Nephron (organoid): Measurements from ENCODE around the gene SLC26A5.
"Not testable (repeated sequence)": the region's sequence is repeated elsewhere in the genome, so short reads cannot be mapped to it uniquely, and the experiment has no call there.

Experiments
- H3K27ac Mint-ChIP-seq, 3 experiments: 2 replicates each; pipeline ENCODE4 v1.8.0; 2020; ENCODE audit warnings: mixed read lengths in 3 of 3, mild to moderate bottlenecking in 2 of 3, moderate library complexity in 1 of 3
- H3K27me3 Mint-ChIP-seq: 2 replicates; pipeline ENCODE4 v1.8.0; 2021; ENCODE audit warnings: low read depth, mild to moderate bottlenecking, moderate library complexity, mixed read lengths
- H3K36me3 Mint-ChIP-seq: 2 replicates; pipeline ENCODE4 v1.8.0; 2020; ENCODE audit warnings: low read depth, mixed read lengths
- H3K4me1 Mint-ChIP-seq: 2 replicates; pipeline ENCODE4 v1.8.0; 2020; ENCODE audit warnings: mixed read lengths
- H3K4me3 Mint-ChIP-seq, 3 experiments: 2 replicates each; pipeline ENCODE4 v1.8.0; 2020; ENCODE audit warnings: mild to moderate bottlenecking in 3 of 3, mixed read lengths in 3 of 3, moderate library complexity in 2 of 3
- H3K9me3 Mint-ChIP-seq: 2 replicates; pipeline ENCODE4 v1.8.0; 2020; ENCODE audit warnings: mixed read lengths
- TF ChIP-seq, protein P1 (sequence below), 3 experiments: fragments of 200-600 bp; sonication (generic); IDR thresholded peaks; one replicate each; pipeline ENCODE4 v1.5.0; 2021; ENCODE audit warnings: antibody characterized with exemption in 3 of 3; ENCODE audit not compliant: unreplicated experiment in 3 of 3

SLC26A5 gene

DNA sequence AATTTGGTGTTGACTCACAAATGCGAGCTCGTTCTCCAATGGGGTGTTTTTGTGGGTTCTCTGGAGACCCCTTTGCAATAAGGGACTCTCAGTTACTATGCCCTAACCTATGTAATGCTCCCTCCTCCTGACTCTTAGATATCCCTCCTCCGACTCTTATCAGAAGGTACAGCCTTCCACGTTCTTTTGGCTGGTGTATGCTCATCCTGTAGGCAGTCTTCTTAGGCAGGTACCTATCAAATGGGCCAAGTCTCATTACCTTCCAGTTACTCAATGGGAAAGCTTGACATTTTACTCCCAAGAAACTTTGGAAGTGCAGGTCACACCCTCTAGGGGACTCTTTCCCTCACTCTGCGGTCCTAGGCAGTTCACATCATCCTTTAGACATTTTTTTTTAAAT lies 32.6 kb downstream of the SLC26A5 start:
- H3K36me3 Mint-ChIP-seq: no peaks in the 10 kb centered on the region
- peaks cover 15% of the 10 kb centered on the region for H3K27me3 Mint-ChIP-seq
- H3K4me3 Mint-ChIP-seq: no peak overlapping the region
- TF ChIP-seq, protein P1, sequence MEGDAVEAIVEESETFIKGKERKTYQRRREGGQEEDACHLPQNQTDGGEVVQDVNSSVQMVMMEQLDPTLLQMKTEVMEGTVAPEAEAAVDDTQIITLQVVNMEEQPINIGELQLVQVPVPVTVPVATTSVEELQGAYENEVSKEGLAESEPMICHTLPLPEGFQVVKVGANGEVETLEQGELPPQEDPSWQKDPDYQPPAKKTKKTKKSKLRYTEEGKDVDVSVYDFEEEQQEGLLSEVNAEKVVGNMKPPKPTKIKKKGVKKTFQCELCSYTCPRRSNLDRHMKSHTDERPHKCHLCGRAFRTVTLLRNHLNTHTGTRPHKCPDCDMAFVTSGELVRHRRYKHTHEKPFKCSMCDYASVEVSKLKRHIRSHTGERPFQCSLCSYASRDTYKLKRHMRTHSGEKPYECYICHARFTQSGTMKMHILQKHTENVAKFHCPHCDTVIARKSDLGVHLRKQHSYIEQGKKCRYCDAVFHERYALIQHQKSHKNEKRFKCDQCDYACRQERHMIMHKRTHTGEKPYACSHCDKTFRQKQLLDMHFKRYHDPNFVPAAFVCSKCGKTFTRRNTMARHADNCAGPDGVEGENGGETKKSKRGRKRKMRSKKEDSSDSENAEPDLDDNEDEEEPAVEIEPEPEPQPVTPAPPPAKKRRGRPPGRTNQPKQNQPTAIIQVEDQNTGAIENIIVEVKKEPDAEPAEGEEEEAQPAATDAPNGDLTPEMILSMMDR (IDR thresholded peaks at IDR 0.05; ENCODE audit: unreplicated experiment in 3 of 3): no peak
- H3K27ac Mint-ChIP-seq: no peak overlapping the region
- H3K4me1 Mint-ChIP-seq: no peaks in the 10 kb centered on the region
- H3K9me3 Mint-ChIP-seq: no peaks in the 10 kb centered on the region

DNA sequence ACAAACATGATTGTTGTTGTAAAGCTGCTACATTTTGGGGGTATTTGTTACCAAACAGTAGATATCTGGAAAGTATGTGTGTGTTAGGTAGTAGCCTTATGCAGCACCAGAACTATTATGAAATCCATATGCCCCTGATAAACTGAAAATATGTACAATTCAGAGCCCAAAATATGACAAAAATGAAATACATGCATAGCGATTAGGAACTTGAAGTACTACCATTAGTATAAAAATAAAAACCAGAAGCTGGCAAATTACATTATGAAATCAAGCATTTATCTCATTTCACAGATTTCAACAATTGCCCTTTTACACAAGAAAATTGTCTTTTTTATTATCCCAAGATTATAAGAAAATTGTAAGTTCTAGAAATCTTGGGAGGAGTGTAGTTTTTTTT lies 33.9 kb downstream of the SLC26A5 start:
- Mint-ChIP-seq H3K27ac (no peak overlapping the region), H3K4me1 (no peaks in the 10 kb centered on the region), H3K27me3 (peaks cover 11% of the 10 kb centered on the region), H3K4me3 (no peak overlapping the region), H3K9me3 (no peaks in the 10 kb centered on the region), H3K36me3 (no peaks in the 10 kb centered on the region)
- TF ChIP-seq, protein P1 (IDR thresholded peaks at IDR 0.05; ENCODE audit: unreplicated experiment in 3 of 3): no peak

DNA sequence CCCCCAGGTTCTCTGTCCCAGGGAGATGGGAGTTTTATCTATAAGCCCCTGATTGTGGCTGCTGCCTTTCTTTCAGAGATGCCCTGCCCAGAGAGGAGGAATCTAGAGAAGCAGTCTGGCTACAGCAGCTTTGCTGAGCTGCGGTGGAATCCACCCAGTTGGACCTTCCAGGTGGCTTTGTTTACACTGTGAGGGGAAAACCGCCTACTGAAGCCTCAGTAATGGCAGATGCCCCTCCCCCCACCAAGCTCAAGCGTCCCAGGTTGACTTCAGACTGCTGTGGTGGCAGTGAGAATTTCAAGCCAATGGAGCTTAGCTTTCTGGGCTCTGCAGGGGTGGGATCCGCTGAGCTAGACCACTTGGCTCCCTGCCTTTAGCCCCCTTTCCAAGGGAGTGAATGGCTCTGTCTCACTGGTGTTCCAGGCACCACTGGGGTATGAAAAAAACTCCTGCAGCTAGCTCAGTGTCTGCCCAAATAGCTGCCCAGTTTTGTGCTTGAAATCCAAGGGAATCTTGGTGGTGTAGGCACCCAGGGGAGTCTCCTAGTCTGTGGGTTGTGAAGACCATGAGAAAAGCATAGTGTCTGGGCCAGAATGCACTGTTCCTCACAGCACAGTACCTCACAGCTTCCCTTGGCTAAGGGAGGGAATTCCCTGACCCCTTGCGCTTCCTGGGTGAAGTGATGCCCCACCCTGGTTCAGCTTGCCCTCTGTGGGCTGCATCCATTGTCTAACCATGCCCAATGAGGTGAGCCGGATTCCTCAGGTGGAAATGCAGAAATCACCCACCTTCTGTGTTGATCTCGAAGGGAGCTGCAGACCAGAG lies 40.0 kb downstream of the SLC26A5 start:
- not testable (repeated sequence) for H3K9me3 Mint-ChIP-seq, H3K4me1 Mint-ChIP-seq, H3K36me3 Mint-ChIP-seq, H3K27ac Mint-ChIP-seq, H3K4me3 Mint-ChIP-seq
- H3K27me3 Mint-ChIP-seq: peaks cover 16% of the 10 kb centered on the region

DNA sequence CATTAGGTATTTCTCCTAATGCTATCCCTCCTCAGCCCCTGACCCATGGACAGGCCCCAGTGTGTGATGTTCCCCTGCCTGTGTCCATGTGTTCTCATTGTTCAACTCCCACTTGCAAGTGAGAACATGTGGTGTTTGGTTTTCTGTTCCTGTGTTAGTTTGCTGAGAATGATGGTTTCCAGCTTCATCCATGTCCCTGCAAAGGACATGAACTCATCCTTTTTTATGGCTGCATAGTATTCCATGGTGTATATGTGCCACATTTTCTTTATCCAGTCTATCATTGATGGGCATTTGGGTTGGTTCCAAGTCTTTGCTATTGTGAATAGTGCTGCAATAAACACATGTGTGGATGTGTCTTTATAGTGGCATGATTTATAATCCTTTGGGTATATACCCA lies 46.3 kb downstream of the SLC26A5 start:
- H3K36me3 Mint-ChIP-seq, H3K4me3 Mint-ChIP-seq, H3K27me3 Mint-ChIP-seq, H3K4me1 Mint-ChIP-seq, H3K9me3 Mint-ChIP-seq, H3K27ac Mint-ChIP-seq: not testable (repeated sequence)

DNA sequence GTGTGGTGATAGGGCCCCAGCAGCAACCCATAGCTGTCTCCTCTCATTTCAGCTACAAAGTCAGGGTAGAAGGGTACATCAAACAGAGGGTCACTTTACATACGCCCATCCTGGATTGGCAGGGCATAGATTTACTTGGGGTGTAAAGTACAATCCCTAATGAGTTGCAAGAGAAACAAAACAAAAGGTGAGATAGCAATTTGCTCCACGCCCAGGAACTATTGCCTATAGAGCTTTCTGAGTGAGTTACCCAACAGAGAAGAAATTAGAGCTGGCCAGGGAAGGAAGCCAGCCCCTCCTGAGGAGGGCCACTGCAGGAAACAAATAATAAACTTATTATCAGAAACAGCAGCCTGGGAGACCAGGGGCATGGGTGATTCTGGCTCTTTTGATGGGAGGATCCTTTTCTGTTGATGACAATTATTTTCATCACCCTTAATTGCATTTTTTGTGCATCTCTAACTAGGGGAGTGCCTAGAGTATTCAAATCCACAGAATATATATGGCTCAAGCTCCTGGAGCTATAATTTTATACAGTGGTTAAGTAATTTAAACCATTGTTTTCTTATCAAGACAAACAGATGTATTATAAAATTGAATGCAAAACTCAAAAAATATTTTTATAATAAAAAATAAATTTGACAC lies 47.4 kb downstream of the SLC26A5 start:
- Mint-ChIP-seq H3K4me3 (no peak overlapping the region), H3K4me1 (no peaks in the 10 kb centered on the region), H3K27ac (no peak overlapping the region), H3K9me3 (no peaks in the 10 kb centered on the region), H3K27me3 (peaks cover 4% of the 10 kb centered on the region), H3K36me3 (no peaks in the 10 kb centered on the region)
- TF ChIP-seq, protein P1 (IDR thresholded peaks at IDR 0.05; ENCODE audit: unreplicated experiment in 3 of 3): no peak

DNA sequence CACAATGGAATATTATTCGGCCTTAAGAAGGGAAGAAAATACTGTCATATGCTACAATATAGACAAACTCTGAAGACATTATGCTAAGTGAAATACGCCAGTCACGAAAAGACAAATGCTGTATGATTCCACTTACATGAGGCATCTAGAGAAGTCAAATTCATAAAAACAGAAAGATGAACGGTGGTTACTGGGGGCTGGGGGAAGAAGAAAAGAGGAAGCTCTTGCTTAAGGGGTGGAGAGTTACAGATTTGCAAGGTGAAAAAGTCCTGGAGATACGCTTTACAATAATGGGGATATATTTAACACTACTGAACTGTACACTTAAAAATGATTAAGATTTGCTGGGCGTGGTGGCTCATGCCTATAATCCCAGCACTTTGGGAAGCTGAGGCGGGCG lies 49.5 kb downstream of the SLC26A5 start:
- Mint-ChIP-seq H3K27me3 (peaks cover 3% of the 10 kb centered on the region), H3K36me3 (no peaks in the 10 kb centered on the region), H3K9me3 (no peaks in the 10 kb centered on the region), H3K27ac (no peak overlapping the region), H3K4me3 (no peak overlapping the region), H3K4me1 (no peaks in the 10 kb centered on the region)
- TF ChIP-seq, protein P1 (IDR thresholded peaks at IDR 0.05; ENCODE audit: unreplicated experiment in 3 of 3): no peak

DNA sequence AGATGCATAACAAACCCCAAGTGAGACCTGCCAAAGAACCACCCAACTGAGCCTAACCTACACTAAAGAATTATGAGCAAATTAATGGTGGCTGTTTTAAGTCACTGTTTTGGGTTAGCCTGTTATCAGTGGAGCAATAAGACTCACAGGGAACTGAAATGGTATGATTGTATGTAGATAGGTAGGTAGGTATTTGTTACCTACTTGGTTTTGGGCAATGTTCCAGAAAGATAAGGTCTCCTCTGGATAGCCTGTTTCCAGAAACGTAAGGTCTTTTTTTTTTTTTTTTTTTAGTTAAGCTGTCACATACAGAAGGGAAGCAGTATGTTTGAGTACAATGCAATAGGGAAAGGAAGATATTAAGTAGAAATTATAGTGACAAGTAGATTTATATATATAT lies 50.9 kb downstream of the SLC26A5 start:
- Mint-ChIP-seq H3K27ac (no peak overlapping the region), H3K4me1 (no peaks in the 10 kb centered on the region), H3K4me3 (no peak overlapping the region), H3K36me3 (no peaks in the 10 kb centered on the region), H3K9me3 (no peaks in the 10 kb centered on the region), H3K27me3 (peaks cover 3% of the 10 kb centered on the region)
- TF ChIP-seq, protein P1 (IDR thresholded peaks at IDR 0.05; ENCODE audit: unreplicated experiment in 3 of 3): no peak
